Mucosa of gallbladder (tissue), 1 donor: ENCODE results near the gene SPINK2. TPM values are rescaled to one million over a fixed set of nuclear protein-coding genes. Genes with fewer than 3 reads are reported as not detected.

ENCODE experiments used
- DNase-seq: peaks from one replicate; pipeline ENCODE4 v3.0.0-alpha.2; 2020; ENCODE audit warnings: low spot score
- total RNA-seq: library from RNA; stranded (reverse); gene quantifications from one replicate; pipeline ENCODE4 v1.2.1, GENCODE V29; 2021
- donor health status: DM: no; HTN: no; CAD: no.

Gene SPINK2, protein sequence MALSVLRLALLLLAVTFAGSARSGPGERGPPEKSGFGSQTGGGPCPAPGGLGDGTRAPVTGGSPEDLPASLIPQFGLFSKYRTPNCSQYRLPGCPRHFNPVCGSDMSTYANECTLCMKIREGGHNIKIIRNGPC
- total RNA-seq, result 0.63 TPM

DNA sequence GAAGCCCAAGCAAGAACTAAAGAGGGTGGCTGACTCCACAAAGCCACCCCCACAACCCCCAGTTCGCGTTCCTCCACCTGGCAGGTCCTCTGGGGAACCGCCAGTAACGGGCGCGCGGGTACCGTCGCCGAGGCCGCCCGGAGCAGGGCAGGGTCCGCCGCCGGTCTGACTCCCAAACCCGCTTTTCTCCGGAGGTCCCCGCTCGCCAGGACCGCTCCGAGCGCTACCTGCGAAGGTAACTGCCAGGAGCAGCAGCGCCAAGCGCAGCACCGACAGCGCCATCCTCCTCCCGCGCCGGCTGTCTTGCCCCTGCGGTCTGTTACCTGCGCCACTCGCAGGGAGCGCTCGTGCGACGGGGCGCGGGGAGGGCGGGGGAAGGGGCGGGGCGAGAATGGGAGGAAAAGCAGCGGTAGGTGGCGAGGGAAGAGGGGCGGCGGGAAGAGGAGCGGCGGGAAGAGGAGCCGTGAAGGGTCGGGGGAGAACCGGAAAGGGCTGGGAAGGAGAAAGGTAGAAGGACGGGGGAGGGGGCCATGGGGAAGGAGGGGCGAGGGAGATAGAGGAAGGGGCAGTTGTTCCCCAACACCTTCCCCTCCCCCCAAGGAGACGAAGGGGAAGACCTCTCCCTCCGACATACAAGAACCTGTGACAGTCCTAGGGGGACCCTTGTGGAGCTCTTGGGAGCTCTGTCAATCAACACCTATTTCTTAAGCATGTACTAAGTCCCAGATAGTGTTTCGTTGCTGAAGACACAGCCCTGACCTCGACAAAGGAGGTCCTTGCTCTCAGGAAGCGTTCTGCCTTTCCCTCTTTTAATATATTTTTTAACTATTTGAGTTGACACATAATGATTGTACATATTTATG, at the start of gene SPINK2:
Gene SPINK2 (minus strand): TSS at position 321 of the 863 bp plus-strand sequence. CDS start 39 bp downstream, at position 282.
- peak; percentile 24 for DNase-seq

DNA sequence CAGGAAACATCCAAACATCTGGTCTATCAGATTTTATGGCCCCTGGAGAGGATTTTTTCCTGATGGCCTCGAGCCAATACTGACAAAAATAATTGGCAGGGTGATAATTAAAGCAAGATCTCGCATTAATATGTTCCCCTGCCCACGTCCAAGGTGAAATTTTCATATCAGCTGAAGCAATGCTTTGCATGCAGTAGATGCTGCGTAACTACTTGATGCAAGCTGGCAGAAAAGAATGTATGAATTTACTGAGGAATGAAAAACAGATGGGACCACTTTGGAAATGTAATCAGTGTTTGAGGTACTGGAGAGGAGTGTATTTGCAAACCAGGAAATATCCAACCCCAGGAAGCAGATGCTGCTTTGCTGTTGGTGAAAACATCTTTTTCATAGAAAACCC, 49.4 kb upstream of the SPINK2 start:
- no peak for DNase-seq

DNA sequence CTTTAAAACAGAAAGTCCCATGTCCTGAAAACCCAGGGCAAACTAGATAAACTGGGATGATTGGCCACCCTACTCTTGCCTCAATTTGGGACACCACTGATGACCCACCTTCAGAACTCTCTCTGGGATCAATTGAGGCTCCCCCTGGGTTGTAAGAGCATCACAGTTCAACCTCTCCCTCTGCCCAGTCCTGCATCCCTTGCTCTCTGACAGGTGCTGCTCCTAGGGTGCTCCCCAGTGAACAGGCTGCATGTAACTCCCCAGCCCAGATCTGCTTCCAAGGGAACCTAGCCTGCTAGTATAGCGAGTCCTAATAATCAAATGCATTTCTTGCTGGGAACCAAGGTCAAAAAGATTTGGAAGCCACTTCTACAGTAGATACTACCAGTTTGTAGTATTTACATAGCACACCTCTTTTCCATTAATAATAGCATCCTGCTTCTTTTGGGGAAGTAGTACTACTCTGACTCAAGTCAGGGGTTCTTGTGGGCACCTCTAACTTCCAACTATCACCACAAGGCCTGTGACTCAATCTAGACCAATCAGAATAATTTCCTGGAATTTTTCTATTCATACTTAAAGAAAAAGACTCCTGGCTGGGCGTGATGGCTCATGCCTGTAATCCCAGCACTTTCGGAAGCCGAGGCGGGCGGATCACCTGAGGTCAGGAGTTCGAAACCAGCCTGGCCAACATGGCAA, 42.1 kb upstream of the SPINK2 start:
- DNase-seq, result no peak

DNA sequence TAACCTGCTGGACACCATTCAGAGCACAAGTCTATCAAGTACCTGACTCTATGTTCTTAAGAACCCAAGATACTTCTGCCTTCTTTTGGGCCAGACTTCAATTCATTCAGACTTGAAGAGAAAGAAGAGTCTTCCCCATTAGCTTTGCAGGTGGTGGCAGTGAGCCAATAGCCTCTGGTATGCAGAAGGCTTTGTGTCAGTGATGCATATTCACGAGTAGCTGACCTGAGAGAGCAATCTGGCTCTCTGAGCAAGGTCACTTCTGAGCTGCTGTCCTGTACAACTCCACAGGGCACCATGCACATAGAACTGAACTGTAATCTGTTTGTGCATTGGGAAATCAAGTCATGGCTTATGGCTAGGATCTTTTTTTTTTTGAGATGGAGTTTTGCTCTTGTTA, 39.9 kb upstream of the SPINK2 start:
- DNase-seq, result no peak

DNA sequence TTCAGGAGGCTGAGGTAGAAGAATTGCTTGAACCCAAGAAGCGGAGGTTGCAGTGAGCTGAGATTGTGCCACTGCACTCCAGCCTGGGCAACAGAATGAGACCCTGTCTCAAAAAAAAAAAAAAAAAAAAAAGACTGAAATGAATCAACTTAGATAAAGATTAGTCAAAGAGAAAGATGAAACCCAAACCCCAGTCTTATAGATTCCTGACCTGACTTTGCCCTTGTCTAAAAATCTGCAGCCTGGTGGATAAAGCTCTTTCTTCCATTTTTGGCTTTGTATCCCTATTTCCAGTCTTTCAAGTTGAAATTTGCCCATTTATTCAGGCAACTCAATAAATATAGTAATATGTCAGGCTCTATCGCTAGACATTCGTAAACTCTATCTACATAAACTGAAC, 39.3 kb upstream of the SPINK2 start:
- no peak for DNase-seq

DNA sequence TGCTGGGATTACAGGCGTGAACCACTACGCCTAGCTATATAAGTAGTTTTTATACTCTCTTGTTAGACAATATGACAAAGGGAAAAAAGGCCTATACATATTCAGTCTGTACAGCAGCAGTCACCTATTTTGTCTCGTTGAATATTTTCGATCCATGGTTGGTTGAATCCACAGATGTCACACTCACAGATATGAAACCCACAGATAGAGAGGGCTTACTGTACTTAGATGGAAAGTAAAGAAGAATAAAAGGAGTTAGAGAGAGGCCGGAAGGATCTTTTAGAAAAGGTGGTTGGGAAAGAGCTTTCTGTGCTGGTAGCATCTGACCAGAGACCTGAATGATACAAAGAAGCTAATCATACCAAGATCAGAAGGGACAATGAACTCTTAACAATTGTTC, 38.3 kb upstream of the SPINK2 start:
- DNase-seq, result no peak

DNA sequence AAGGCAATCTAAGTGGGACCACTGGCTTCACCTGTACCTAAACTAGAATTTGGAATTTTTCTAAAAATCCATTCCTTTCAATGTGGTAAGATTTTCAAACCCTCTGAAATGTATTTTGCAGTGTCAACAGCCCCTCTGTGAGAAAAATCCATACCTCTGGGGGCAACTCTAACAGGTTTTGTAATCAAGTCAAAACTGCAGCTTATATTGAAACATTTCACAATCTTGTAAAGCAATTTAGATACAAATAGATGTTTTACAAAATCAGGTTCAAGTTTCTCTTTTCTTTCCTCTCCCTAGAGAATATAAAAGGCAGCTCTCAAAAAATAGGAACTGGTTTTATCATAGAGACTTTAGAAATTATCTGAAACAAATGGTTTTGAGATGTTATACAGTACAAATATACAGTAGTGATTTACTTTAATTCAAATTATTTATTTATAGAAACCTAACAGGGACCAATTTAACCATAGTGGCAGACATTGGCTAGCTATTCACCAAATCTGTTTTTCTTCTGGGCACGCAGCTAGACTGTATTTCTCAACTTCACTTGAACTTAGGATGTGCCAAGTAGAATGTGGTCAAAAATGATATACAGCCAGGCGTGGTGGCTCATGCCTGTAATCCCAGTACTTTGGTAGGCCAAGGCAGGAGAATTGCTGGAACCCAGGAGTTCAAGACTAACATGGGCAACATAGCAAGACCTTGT, 36.3 kb upstream of the SPINK2 start:
- DNase-seq, result no peak

DNA sequence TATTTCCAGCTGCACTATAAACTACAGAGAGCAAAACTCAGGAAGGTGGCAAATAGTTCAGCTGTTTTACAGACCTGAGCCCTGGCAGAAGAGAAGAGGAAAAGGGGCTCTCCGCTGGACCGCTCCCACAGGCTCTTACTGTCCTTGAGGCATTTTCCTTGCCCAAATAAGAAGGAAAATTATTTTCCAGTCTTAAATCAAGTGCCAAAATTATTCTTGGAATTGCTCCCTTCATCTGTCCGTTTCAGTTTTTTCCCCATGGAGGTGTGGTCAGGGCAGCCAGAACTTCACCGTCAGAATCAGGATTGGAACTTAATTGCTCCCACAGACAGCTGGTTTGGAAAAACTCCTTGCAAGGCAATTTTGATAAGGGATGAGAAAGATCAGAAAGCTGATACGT, 35.2 kb upstream of the SPINK2 start:
- no peak for DNase-seq

DNA sequence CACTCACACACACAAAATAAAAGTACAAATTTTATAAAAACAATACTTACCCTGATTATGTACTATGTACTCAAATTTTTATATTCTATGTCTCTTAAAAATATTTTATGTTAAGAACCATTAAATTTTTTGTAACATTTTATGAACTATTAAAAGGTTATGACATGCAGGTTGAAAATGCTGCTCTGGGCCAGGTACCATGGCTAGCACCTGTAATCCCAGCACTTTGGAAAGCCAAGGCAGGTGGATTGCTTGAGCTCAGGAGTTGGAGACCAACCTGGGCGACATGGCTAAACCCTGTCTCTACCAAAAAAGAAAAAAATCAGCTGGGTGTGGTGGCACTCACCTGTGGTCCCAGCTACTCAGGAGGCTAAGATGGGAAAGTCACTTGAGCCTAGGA, 29.4 kb upstream of the SPINK2 start:
- no peak for DNase-seq

DNA sequence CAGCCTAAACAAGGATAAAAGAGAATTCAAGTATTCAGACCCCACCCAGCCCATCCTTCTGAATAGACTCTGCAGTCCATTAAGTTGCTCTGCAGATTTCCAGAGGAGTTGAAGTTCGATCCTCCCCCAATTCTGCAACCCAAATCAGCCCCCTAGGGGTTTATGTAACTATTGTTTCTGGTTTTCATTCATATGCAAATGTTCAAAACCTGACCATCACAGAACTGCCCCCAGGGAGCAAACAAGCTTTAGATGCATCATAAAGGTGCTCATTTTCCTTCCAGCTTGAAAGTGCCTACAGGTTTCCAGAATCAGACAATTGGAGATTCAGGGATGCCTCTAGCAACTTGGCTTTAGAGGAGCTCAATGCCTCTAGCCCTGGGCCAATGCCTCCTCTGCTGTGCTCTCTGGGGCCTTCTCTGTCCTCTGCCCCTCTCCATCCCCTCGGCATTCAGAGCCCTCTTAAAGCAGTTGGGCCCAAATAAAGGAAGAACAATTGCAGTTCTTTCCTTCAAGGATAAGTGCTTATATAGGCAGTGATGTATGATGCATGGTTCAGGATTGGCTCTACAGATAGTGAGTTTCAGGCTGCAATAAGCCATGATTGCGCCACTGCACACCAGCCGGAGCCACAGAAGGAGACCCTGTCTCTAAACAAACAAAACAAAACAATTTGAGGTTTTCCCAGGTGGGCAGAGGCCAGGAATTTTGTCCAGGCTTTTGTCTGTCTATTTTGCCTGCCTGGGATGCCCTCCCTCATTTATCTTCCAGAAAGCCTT, 23.5 kb upstream of the SPINK2 start:
- no peak for DNase-seq

DNA sequence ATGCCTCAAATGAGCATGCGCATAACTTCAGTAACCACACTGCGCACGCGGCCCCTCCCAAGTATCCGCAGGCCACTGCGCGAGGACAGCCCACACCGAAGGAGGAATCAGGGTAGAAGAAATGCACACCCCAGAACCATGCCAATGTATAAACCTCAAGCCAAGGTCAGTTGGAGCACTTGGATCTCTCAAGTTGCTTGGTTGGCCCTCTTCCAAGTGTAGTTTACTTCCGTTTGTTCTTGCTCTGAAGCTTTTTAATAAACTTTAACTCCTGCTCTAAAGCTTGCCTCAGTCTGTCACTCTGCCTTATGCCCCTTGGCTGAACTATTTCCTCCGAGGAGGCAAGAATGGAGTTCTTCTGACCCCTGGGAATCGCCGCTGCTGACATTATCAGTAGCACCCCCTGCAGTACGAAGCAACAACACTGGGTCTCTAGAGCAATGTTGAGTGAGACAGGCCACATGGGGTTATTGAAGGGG, 22.0 kb upstream of the SPINK2 start:
- peak; percentile 21 for DNase-seq

DNA sequence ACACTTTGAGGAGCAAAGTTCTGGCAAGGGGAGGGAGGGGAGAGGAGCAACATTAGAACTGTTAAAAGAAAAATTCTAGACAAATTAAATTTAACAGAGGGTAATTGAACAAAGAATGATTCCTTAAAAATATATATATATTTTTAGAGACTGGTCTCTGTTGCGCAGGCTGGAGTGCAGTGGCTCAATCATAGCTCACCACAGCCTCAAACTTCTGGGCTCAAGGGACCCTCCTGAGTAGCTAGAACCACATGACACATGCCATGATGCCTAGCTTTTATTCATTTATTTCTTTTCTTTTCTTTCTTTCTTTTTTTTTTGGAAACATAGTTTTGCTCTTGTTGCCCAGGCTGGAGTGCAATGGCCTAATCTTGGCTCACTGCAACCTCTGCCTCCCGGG, 19.1 kb upstream of the SPINK2 start:
- no peak for DNase-seq

DNA sequence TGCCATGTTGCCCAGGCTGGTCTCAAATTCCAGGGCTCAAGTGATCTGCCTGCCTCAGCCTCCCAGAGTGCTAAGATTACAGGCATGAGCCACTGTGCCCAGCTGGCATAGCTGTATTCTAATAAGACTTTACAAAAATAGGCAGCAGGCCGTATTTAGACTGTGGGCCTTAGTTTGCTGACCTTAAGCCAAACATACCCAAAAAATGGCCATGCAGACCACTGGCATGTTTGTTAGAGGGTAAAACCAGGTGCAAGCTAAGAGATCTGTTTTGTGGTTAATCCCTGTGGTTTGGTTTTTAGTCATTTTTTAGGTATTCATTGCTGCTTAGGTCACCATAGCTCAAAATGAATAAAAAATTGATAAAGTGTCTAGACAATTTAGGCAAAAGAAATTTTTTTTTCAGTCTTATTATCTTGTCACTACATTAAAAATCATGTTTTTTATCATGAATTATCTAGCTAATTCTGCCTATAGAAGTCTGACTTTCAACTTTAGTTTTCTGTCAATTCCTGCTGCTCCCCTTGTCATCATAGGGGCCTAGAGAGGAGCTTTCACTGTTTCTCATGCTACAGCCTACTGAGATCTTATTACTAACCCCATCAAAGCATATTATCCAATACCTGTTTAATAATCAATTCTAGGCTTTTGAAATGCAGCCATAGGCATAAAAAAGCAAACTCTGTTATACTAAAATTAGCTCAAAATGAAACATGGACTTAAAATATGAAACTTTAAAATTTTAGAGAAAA, 7.5 kb upstream of the SPINK2 start:
- no peak for DNase-seq

DNA sequence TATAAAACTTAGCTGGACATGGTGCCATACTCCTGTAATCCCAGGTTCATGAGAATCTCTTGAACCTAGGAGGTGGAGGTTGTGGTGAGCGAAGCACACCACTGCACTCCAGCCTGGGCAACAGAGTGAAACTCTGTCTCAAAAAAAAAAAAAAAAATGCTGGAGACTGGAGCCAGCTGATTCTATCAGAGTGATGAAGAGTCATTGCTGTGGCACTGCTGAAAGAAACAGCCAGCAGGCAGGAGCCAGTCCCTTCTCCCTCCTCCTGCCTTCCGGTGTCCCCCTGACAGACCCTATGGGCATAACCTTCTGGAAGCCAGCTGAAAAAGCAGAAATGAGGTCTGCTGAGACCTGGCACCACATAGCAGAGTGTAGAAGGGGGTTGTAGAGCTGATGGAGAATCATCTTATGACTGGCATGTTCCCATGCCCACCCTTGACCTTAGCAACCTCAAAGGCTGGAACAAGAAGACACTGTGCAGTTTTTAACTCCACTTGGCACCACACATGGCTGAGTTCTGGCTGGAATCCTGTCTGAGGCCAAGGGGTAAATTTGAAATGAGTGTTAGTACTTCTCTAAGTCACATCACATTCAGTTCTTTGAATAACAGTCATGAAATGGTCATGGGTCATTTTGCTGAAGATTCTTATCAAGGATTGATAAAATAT, 2.6 kb upstream of the SPINK2 start:
- no peak for DNase-seq

DNA sequence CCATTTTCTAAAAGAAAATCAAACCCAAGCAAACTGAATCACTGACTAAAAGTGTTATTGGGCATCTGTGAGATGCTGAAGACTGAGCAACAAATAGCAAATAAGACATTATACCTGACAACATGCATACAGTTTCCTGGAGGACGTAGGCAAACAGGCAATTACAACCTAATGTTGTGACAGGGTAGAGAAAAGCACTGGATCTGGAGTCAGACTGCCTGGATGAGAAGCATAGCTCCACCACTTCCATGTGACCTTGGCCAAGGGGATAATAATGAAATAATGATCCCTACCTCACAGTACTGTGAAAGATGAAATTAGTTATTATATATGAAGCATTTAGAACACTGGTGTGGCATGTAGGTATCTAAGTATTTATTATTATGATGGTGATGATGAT, 2.7 kb downstream of the SPINK2 start:
- no peak for DNase-seq

DNA sequence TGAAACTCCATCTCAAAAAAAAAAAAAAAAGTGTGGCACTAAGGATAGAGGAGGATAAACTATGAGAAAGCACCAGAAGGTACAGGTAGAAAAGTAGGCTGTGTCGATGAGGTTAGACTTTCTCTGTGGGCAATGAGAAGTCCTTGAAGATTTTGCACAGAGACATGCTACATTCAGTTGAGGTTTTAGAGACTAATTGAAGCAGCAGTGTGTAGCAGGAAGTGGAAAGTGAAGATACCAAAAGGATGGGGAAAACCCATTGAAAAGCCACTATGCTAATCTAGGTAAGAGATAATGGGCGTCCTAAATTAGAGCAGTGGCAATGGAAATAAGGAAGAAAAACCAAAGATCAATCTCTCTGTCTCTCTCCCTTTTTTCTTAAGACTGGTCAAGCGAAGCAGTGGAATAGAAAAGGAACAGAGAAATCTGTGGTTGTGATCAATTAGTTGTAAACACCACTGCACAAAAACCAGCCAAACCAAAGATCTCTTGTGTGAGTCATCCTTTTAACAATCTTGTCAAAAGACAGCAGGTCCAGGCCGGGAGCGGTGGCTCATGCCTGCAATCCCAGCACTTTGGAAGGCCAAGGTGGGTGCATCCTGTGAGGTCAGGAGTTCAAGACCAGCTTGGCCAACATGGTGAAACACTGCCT, 3.5 kb downstream of the SPINK2 start:
- DNase-seq, result no peak

DNA sequence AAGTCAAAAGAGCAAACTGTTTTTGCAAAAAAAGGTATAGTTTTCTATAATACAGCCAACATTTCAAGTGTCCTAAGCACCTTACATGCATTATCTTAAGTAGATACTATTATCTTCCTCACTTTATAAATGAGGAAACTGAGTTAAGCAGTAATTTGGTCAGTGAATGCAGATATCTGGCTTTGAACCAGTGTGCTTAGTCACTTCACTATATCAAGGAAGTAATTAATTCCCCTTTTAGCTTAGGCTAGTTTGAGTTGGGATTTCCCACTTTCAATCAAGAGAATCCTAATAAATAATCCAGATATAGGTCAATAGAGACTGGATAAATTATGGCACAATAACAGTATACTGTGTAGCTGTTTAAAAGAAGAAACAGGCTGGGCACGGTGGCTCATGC, 14.8 kb downstream of the SPINK2 start:
- no peak for DNase-seq

DNA sequence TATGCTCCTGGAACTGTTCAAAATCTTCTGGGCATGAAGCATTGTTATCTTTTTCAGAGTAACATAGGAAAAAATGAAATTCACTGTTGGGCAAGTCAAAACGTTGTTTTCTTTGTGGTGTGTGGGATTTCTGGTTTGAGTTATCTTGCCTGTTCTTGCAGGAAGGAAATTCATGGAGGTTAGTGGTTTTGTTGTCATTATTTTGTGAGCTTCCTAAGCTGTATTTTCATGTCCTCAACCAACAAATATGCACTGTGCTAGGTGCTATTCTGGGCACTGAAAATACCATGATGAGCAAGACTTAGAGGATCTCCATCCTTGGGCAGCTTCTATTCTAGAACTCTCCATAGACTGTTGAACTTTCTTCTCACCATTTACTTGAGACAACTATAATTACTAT, 16.9 kb downstream of the SPINK2 start:
- DNase-seq, result no peak

DNA sequence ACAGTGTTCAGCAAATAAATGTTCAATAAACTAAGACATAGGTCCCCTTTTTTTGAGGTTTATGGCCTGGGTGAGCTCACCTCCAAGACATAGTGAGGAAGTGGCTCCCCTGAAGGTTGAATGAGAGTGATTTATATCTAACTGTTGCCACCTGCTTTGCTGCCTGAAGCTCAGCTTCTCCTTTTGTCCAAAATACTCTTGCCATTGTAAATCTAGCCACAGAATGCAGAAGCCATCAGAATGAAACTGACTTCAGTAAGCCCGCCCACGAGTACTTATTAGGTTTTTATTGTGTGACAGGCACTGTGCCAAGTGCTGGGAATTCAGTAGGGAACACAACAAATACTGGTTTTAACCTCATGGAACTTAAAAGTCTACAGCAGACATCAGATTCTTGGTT, 18.0 kb downstream of the SPINK2 start:
- no peak for DNase-seq
